OCI-LY7 (cell line): ENCODE measurements around the gene COL8A1. TPM values are rescaled to one million over a fixed set of nuclear protein-coding genes. Genes with fewer than 3 reads are reported as not detected.

Experiments used
- BruUV-seq: library from RNA; stranded (reverse); fragments of 400-500 nt; replicated peaks from 2 replicates; lab custom pipeline; 2021; lab: Mats Ljungman, UMichigan
- CTCF ChIA-PET: fragments of 300-600 bp; sonication (Branson Sonifier 250); formaldehyde crosslinking; loops from one replicate; lab custom pipeline; 2022; ENCODE audit warnings: antibody characterized with exemption; ENCODE audit not compliant: unreplicated experiment; lab: Charles Lee
- POLR2A ChIA-PET: fragments of 300-600 bp; sonication (Branson Sonifier 250); formaldehyde crosslinking; loops from one replicate; lab custom pipeline; 2022; ENCODE audit warnings: antibody characterized with exemption; lab: Charles Lee
- DNase-seq: peaks from one replicate; pipeline ENCODE4 v3.0.0-alpha.2; 2015; ENCODE audit warnings: low spot score
- H2AFZ ChIP-seq: fragments of 200-600 bp; sonication (generic), shearing (Covaris generic); 2 replicates; pipeline ENCODE4 v1.6.1; 2014; ENCODE audit warnings: mild to moderate bottlenecking, antibody characterized with exemption, low read length, moderate library complexity
- H3K27ac ChIP-seq: fragments of 200-600 bp; sonication (generic); 2 replicates; pipeline ENCODE4 v1.5.1; 2014; ENCODE audit warnings: mixed run types, low read depth, mild to moderate bottlenecking, moderate library complexity, low read length, inconsistent platforms; ENCODE audit not compliant: poor library complexity, severe bottlenecking
- H3K36me3 ChIP-seq: fragments of 200-600 bp; sonication (generic); 2 replicates; pipeline ENCODE4 v1.6.1; 2014; ENCODE audit warnings: mild to moderate bottlenecking, antibody characterized with exemption, low read length, moderate library complexity, mixed read lengths; ENCODE audit not compliant: insufficient read depth
- H3K4me1 ChIP-seq: fragments of 200-600 bp; sonication (generic); 2 replicates; pipeline ENCODE4 v1.5.1; 2014; ENCODE audit warnings: mild to moderate bottlenecking, low read length; ENCODE audit not compliant: insufficient read depth, poor library complexity, severe bottlenecking
- H3K4me2 ChIP-seq: fragments of 200-600 bp; sonication (generic); 2 replicates; pipeline ENCODE4 v1.6.1; 2014; ENCODE audit warnings: mild to moderate bottlenecking, low read length
- H3K4me3 ChIP-seq: fragments of 200-600 bp; sonication (generic); 2 replicates; pipeline ENCODE4 v1.5.1; 2014; ENCODE audit warnings: mild to moderate bottlenecking, low read depth, low read length; ENCODE audit not compliant: poor library complexity, severe bottlenecking
- H3K79me2 ChIP-seq: fragments of 200-600 bp; sonication (generic); 2 replicates; pipeline ENCODE4 v1.6.1; 2016; ENCODE audit warnings: low read depth, mild to moderate bottlenecking, low read length, moderate library complexity, mixed read lengths; ENCODE audit not compliant: insufficient read depth
- H3K9me2 ChIP-seq: fragments of 200-600 bp; sonication (generic); 2 replicates; pipeline ENCODE4 v1.6.1; 2016; ENCODE audit warnings: mild to moderate bottlenecking, low read length, mixed read lengths; ENCODE audit not compliant: insufficient read depth
- H3K9me3 ChIP-seq: fragments of 200-600 bp; sonication (generic); 2 replicates; pipeline ENCODE4 v1.6.1; 2014; ENCODE audit warnings: mild to moderate bottlenecking, mixed run types, low read length, mixed read lengths
- H4K20me1 ChIP-seq: fragments of 200-600 bp; sonication (generic); 2 replicates; pipeline ENCODE4 v1.6.1; 2014; ENCODE audit warnings: mild to moderate bottlenecking, antibody characterized with exemption, low read length, moderate library complexity, mixed read lengths; ENCODE audit not compliant: insufficient read depth
- CTCF ChIP-seq: fragments of 200-600 bp; sonication (generic); conservative IDR thresholded peaks from 2 replicates; pipeline ENCODE4 v1.5.1; 2014; ENCODE audit warnings: mild to moderate bottlenecking, antibody characterized with exemption, low read length, moderate library complexity, mixed read lengths
- EZH2phosphoT487 ChIP-seq: fragments of 200-600 bp; sonication (generic); IDR thresholded peaks from 2 replicates; pipeline ENCODE4 v1.6.1; 2018; ENCODE audit warnings: low read depth, borderline replicate concordance, mild to moderate bottlenecking, mixed run types, antibody characterized with exemption, low read length, moderate library complexity, mixed read lengths
- intact Hi-C: fragments of 100-400 bp; cut with micrococcal nuclease; formaldehyde crosslinking; loops from one replicate; pipeline ENCODE4 v1.10.0; 2022; ENCODE audit not compliant: unreplicated experiment
- total RNA-seq, 2 experiments: library from RNA; depleted of rRNA in 1 of 2; stranded (reverse); fragments of >200 nt in 1 of 2; shearing (Covaris generic) in 1 of 2; gene quantifications; 2 replicates each; pipeline ENCODE4 v1.2.3, GENCODE V29; 2014 to 2022

Gene COL8A1
- total RNA-seq, 2 experiments from 2014 or later = 0.10 TPM; not detected in 1

- no peaks in the 10 kb centered on the region for H3K9me3 ChIP-seq
- no peak for DNase-seq
- POLR2A ChIA-PET = interaction anchor here (0.9 to 1.4 kb wide), 3 partner anchors 22 to 408 kb away, joined by 3 to 7 read pairs (median 3); no protein-coding TSS in a partner anchor
- no peak overlapping the region for H3K4me2 ChIP-seq
- no peak overlapping the region for H2AFZ ChIP-seq
- no peaks in the 10 kb centered on the region for H3K4me1 ChIP-seq
- 0 out of 2 replicates have a peak, but pooled peaks cover 5% of the 10 kb centered on the region for H3K79me2 ChIP-seq
- H3K4me3 ChIP-seq = no peak overlapping the region
- no peaks in the 10 kb centered on the region for H3K9me2 ChIP-seq
- TF ChIP-seq EZH2phosphoT487 (no peak), CTCF (no peak)
- no peaks in the 10 kb centered on the region for H3K36me3 ChIP-seq
- intact Hi-C loops = no loop called here
- no TSS peak for BruUV-seq
- peaks cover 31% of the 10 kb centered on the region for H4K20me1 ChIP-seq
- CTCF ChIA-PET = no interaction called here
- H3K27ac ChIP-seq = no peak overlapping the region
These were observed 207.6 kb downstream of the COL8A1 start for GRCh38 chr3:99845999-99846398.

- no peak for DNase-seq
- intact Hi-C loops = no loop called here
- Histone ChIP-seq H3K9me2 (no peaks in the 10 kb centered on the region), H4K20me1 (peaks cover 35% of the 10 kb centered on the region), H3K4me3 (no peak overlapping the region), H3K36me3 (no peaks in the 10 kb centered on the region), H3K27ac (no peak overlapping the region), H2AFZ (no peak overlapping the region), H3K4me2 (no peak overlapping the region), H3K79me2 (0 out of 2 replicates have a peak, but pooled peaks cover 5% of the 10 kb centered on the region), H3K4me1 (no peaks in the 10 kb centered on the region), H3K9me3 (no peaks in the 10 kb centered on the region)
- BruUV-seq = no TSS peak
- CTCF ChIA-PET = no interaction called here
- POLR2A ChIA-PET = interaction anchor here (0.6 to 1.4 kb wide), 8 partner anchors 14 to 414 kb away, joined by 3 to 7 read pairs (median 3); partner anchors contain the start of gene TBC1D23
- TF ChIP-seq EZH2phosphoT487 = no peak
- TF ChIP-seq CTCF = no peak
These were observed 208.2 kb downstream of the COL8A1 start for GRCh38 chr3:99846477-99847160.

- no peaks in the 10 kb centered on the region for H3K4me1 ChIP-seq
- intact Hi-C loops = no loop called here
These were observed 210.0 kb downstream of the COL8A1 start for GRCh38 chr3:99848433-99848832.

More at GRCh38 chr3:99848433-99848832, 210.0 kb downstream of the COL8A1 start:
- Histone ChIP-seq H3K27ac (no peak overlapping the region), H4K20me1 (peaks cover 35% of the 10 kb centered on the region; the same call in 1 of the 2 replicates), H3K4me2 (no peak overlapping the region), H3K9me3 (no peaks in the 10 kb centered on the region), H3K36me3 (no peaks in the 10 kb centered on the region), H3K4me3 (no peak overlapping the region), H2AFZ (no peak overlapping the region), H3K9me2 (no peaks in the 10 kb centered on the region), H3K79me2 (peaks cover 5% of the 10 kb centered on the region; the same call in 1 of the 2 replicates)
- DNase-seq = no peak
- ChIA-PET CTCF (no interaction called here), POLR2A (no interaction called here)
- BruUV-seq = no TSS peak
- no peak for TF ChIP-seq CTCF
